GM23338 (cell line): ENCODE data around the gene ALPL. TPM values are rescaled to one million over a fixed set of nuclear protein-coding genes. Genes with fewer than 3 reads are reported as not detected.

ENCODE experiments used
- ATAC-seq: fragments of 200-7000 bp; cut with Tn5 transposase; 3 replicates; pipeline ENCODE4 v1.9.1; 2020
- DNase-seq: peaks from one replicate; pipeline ENCODE4 v3.0.0-alpha.2; 2015; ENCODE audit warnings: low spot score
- H2AFZ ChIP-seq: fragments of 200-600 bp; sonication (generic); 2 replicates; pipeline ENCODE4 v1.8.0; 2016; ENCODE audit warnings: antibody characterized with exemption, mild to moderate bottlenecking, moderate library complexity
- H3F3A ChIP-seq: fragments of 200-600 bp; sonication (generic); replicated peaks from 2 replicates; pipeline ENCODE4 v1.8.0; 2017; ENCODE audit warnings: antibody characterized with exemption, mixed run types, low read depth
- H3K27ac ChIP-seq: fragments of 200-600 bp; sonication (generic); 2 replicates; pipeline ENCODE4 v1.6.1; 2016; ENCODE audit warnings: low read depth
- H3K27me3 ChIP-seq: fragments of 200-600 bp; sonication (generic); 2 replicates; pipeline ENCODE4 v1.8.0; 2016; ENCODE audit warnings: mild to moderate bottlenecking, mixed run types, moderate library complexity; ENCODE audit not compliant: insufficient read depth
- H3K36me3 ChIP-seq: fragments of 200-600 bp; sonication (generic); 2 replicates; pipeline ENCODE4 v1.8.0; 2016; ENCODE audit warnings: mild to moderate bottlenecking; ENCODE audit not compliant: insufficient read depth
- H3K4me1 ChIP-seq: fragments of 200-600 bp; sonication (generic); 2 replicates; pipeline ENCODE4 v1.8.0; 2016; ENCODE audit warnings: mild to moderate bottlenecking, moderate library complexity; ENCODE audit not compliant: insufficient read depth
- H3K4me2 ChIP-seq: fragments of 200-600 bp; sonication (generic); 2 replicates; pipeline ENCODE4 v1.7.1; 2017; ENCODE audit warnings: mixed run types
- H3K4me3 ChIP-seq: fragments of 200-600 bp; sonication (generic); 2 replicates; pipeline ENCODE4 v1.6.1; 2016; ENCODE audit warnings: mixed run types
- H3K79me2 ChIP-seq: fragments of 200-600 bp; sonication (generic); replicated peaks from 2 replicates; pipeline ENCODE4 v1.8.0; 2017; ENCODE audit warnings: mild to moderate bottlenecking; ENCODE audit not compliant: insufficient read depth
- H3K9me2 ChIP-seq: fragments of 200-600 bp; sonication (generic); 2 replicates; pipeline ENCODE4 v1.8.0; 2017; ENCODE audit not compliant: insufficient read depth
- H4K20me1 ChIP-seq: fragments of 200-600 bp; sonication (generic); replicated peaks from 2 replicates; pipeline ENCODE4 v1.8.0; 2017; ENCODE audit warnings: mild to moderate bottlenecking; ENCODE audit not compliant: insufficient read depth
- H3K27ac Mint-ChIP-seq: 2 replicates; pipeline ENCODE4 v1.8.0; 2020; ENCODE audit warnings: inconsistent platforms, mild to moderate bottlenecking, moderate library complexity, mixed read lengths
- H3K27me3 Mint-ChIP-seq: 3 replicates; pipeline ENCODE4 v1.8.0; 2022; ENCODE audit warnings: low read depth, mild to moderate bottlenecking, moderate library complexity, mixed read lengths, inconsistent platforms; ENCODE audit not compliant: insufficient read depth, poor library complexity
- H3K36me3 Mint-ChIP-seq: 3 replicates; pipeline ENCODE4 v1.8.0; 2021; ENCODE audit warnings: low read depth, mild to moderate bottlenecking, inconsistent platforms, moderate library complexity, mixed read lengths
- H3K4me1 Mint-ChIP-seq: 3 replicates; pipeline ENCODE4 v1.8.0; 2020; ENCODE audit warnings: mild to moderate bottlenecking, inconsistent platforms, mixed read lengths
- H3K4me3 Mint-ChIP-seq: 3 replicates; pipeline ENCODE4 v1.8.0; 2021; ENCODE audit warnings: moderate library complexity, mild to moderate bottlenecking, inconsistent platforms, mixed read lengths
- H3K9me3 Mint-ChIP-seq: 3 replicates; pipeline ENCODE4 v1.8.0; 2020; ENCODE audit warnings: moderate library complexity, mild to moderate bottlenecking, inconsistent platforms, mixed read lengths
- CREB1 ChIP-seq: fragments of 250-450 bp; sonication (Bioruptor Pico); IDR thresholded peaks from 2 replicates; pipeline ENCODE4 v1.5.0; 2020; ENCODE audit warnings: low read depth, mild to moderate bottlenecking, moderate library complexity
- ETS1 ChIP-seq: IDR thresholded peaks from 2 replicates; pipeline ENCODE4 v1.6.1; 2016; ENCODE audit warnings: antibody characterized with exemption
- EZH2 ChIP-seq: fragments of 200-600 bp; sonication (generic); IDR thresholded peaks from one replicate; pipeline ENCODE4 v1.8.0; 2017; ENCODE audit warnings: antibody characterized with exemption, mild to moderate bottlenecking, low read depth; ENCODE audit not compliant: unreplicated experiment
- EZH2phosphoT487 ChIP-seq: fragments of 200-600 bp; sonication (generic); IDR thresholded peaks from one replicate; pipeline ENCODE4 v1.8.1; 2018; ENCODE audit warnings: antibody characterized with exemption; ENCODE audit not compliant: unreplicated experiment
- JUNB ChIP-seq: IDR thresholded peaks from one replicate; pipeline ENCODE4 v1.6.1; 2016; ENCODE audit warnings: antibody characterized with exemption; ENCODE audit not compliant: unreplicated experiment
- NANOG ChIP-seq: IDR thresholded peaks from 2 replicates; pipeline ENCODE4 v1.6.1; 2016; ENCODE audit warnings: antibody characterized with exemption, borderline replicate concordance
- POLR2AphosphoS5 ChIP-seq: IDR thresholded peaks from 2 replicates; pipeline ENCODE4 v1.6.1; 2016; ENCODE audit warnings: antibody characterized with exemption, low read depth
- REST ChIP-seq: IDR thresholded peaks from one replicate; pipeline ENCODE4 v1.6.1; 2018; ENCODE audit warnings: antibody characterized with exemption; ENCODE audit not compliant: unreplicated experiment
- ZNF114 ChIP-seq: fragments of 250-450 bp; sonication (Bioruptor Pico); IDR thresholded peaks from 2 replicates; pipeline ENCODE4 v1.5.0; 2020; ENCODE audit warnings: mild to moderate bottlenecking, moderate library complexity
- ZNF331 ChIP-seq: fragments of 250-450 bp; sonication (Bioruptor Pico); IDR thresholded peaks from 2 replicates; pipeline ENCODE4 v1.5.0; 2020; ENCODE audit warnings: low read depth, mild to moderate bottlenecking, moderate library complexity
- polyA plus RNA-seq: library from polyadenylated mRNA; unstranded; fragments of >200 nt; fragmentation: Nextera tagmentation; extraction: Ambion mirVana; gene quantifications from 2 replicates; pipeline ENCODE4 v1.2.1, GENCODE V29; 2016
- total RNA-seq: library from RNA; depleted of rRNA; stranded (reverse); fragments of >200 nt; shearing (Covaris generic); gene quantifications from 2 replicates; pipeline ENCODE4 v1.2.3, GENCODE V29; 2014

ALPL gene
- total and polyA plus RNA-seq, 2 experiments from 2014 or later = 116 to 187 TPM

GRCh38 chr1:21569820-21570527 lies 60.8 kb downstream of the ALPL start:
- TF ChIP-seq EZH2phosphoT487 (no peak), ETS1 (no peak), NANOG (no peak), CREB1 (CRISPR knock-in tag) (no peak), ZNF114 (CRISPR knock-in tag) (no peak), EZH2 (no peak), JUNB (no peak), POLR2AphosphoS5 (no peak)
- no peaks in the 10 kb centered on the region for H3K36me3 ChIP-seq
- peaks cover 6% of the 10 kb centered on the region; the same call in 1 of the 2 replicates for H3K4me1 ChIP-seq
- Mint-ChIP-seq H3K27me3 (peaks cover 14% of the 10 kb centered on the region), H3K27ac (no peak overlapping the region), H3K4me1 (peaks cover 8% of the 10 kb centered on the region), H3K9me3 (no peaks in the 10 kb centered on the region), H3K4me3 (no peak overlapping the region), H3K36me3 (peaks cover 24% of the 10 kb centered on the region)
- no peak overlapping the region for H3K4me3 ChIP-seq
- H3K4me2 ChIP-seq = no peak overlapping the region
- H4K20me1 ChIP-seq = 0 out of 2 replicates have a peak, but pooled peaks cover 3% of the 10 kb centered on the region
- no peak for DNase-seq
- H2AFZ ChIP-seq = no peak overlapping the region
- H3K27me3 ChIP-seq = no peaks in the 10 kb centered on the region
- no peaks in the 10 kb centered on the region for H3F3A ChIP-seq
- H3K27ac ChIP-seq = no peak overlapping the region
- no peaks in the 10 kb centered on the region for H3K9me2 ChIP-seq
- H3K79me2 ChIP-seq = no peaks in the 10 kb centered on the region
- no peak for ATAC-seq

- Histone ChIP-seq H3K4me1 (peaks cover 6% of the 10 kb centered on the region; the same call in 1 of the 2 replicates), H4K20me1 (0 out of 2 replicates have a peak, but pooled peaks cover 3% of the 10 kb centered on the region), H2AFZ (no peak overlapping the region), H3F3A (no peaks in the 10 kb centered on the region), H3K36me3 (no peaks in the 10 kb centered on the region), H3K9me2 (no peaks in the 10 kb centered on the region), H3K4me2 (no peak overlapping the region), H3K27ac (no peak overlapping the region), H3K4me3 (no peak overlapping the region), H3K79me2 (no peaks in the 10 kb centered on the region), H3K27me3 (no peaks in the 10 kb centered on the region)
- Mint-ChIP-seq H3K4me1 (peaks cover 8% of the 10 kb centered on the region), H3K4me3 (no peak overlapping the region), H3K27me3 (peaks cover 14% of the 10 kb centered on the region), H3K27ac (no peak overlapping the region), H3K36me3 (peaks cover 24% of the 10 kb centered on the region), H3K9me3 (no peaks in the 10 kb centered on the region)
- no peak for DNase-seq
- no peak for ATAC-seq
- TF ChIP-seq EZH2phosphoT487 = no peak
- no peak for TF ChIP-seq NANOG
- TF ChIP-seq ZNF331 (CRISPR knock-in tag) = no peak
- no peak for TF ChIP-seq ETS1
- TF ChIP-seq JUNB = no peak
- no peak for TF ChIP-seq EZH2
- no peak for TF ChIP-seq REST
These were observed 61.3 kb downstream of the ALPL start for GRCh38 chr1:21570528-21570875.
